Fibroblast of mammary gland (primary cell): ENCODE measurements around the gene LSM3.

Experiments
- DNase-seq: peaks from one replicate; pipeline ENCODE4 v3.0.0-alpha.2; 2010; ENCODE audit warnings: low read depth
- H3K4me3 ChIP-seq: 2 replicates; pipeline ENCODE4 v1.5.1; 2011; ENCODE audit warnings: low read depth, mild to moderate bottlenecking, low read length, moderate library complexity; ENCODE audit not compliant: control insufficient read depth
- CTCF ChIP-seq: conservative IDR thresholded peaks from 2 replicates; pipeline ENCODE4 v1.5.1; 2011; ENCODE audit warnings: low read depth, low read length, inconsistent platforms; ENCODE audit not compliant: control insufficient read depth, insufficient read depth

Gene LSM3

DNA sequence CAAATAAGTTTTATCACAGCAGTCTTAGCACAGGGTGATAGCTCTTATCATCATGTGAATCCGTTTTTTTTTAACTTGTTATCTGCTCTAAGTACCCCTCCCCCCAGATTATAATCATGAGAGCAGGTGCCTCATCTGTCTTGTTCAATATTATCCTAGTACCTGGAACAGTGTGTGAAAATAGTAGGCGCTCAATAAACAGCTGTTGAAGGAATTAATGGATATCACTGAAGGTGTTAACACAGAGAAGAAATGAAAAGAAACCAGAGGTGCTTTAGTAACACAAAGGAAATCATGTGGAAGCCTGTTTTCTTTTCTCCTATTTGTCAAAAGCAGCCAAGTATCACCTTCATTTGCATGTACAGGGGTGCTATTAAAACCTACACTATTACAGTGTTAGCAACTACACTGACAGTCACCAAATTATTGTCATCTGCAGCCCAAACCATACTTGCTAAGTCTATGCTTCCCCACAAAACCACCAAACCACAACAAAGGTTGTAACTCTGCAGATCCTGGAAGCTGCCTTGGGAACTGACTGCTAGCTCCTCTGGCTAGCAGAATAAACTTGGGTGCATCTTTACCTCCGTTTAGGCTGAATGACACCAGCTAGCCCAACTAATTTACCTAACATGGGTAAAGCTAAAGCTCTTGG lies 3.1 kb upstream of the LSM3 start:
- peak; percentile 29 for DNase-seq
- H3K4me3 ChIP-seq = no peak overlapping the region
- TF ChIP-seq CTCF = no peak

- H3K4me3 ChIP-seq = peak overlapping the region; percentile 89
- peak; percentile 42 for DNase-seq
- no peak for TF ChIP-seq CTCF
These were observed 904 bp upstream of the LSM3 start for GRCh38 chr3:14177580-14178246.

GRCh38 chr3:14179114-14179465 lies 473 bp downstream of the LSM3 start:
- no peak for TF ChIP-seq CTCF
- DNase-seq = no peak
- H3K4me3 ChIP-seq = peak overlapping the region; percentile 89

GRCh38 chr3:14179795-14180194 lies 1.2 kb downstream of the LSM3 start:
- no peak overlapping the region for H3K4me3 ChIP-seq
- TF ChIP-seq CTCF = no peak
- DNase-seq = no peak

DNA sequence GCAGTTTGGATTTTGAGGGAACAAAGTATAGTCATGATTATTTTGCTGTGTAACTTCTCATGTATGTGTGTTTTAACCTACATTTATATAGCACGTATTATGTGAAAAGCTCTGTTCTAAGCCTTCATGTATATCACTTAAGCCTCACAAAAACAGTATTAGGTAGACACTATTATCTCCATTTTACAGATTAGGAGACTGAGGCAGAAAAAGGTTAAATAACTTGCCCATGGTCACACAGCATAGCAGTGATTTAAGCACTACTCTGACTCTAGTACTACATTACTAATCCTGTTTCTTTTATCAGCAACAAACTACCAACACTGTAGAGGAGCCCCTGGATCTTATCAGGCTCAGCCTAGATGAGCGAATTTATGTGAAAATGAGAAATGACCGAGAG lies 2.6 kb downstream of the LSM3 start:
- TF ChIP-seq CTCF = no peak
- no peak overlapping the region for H3K4me3 ChIP-seq

DNA sequence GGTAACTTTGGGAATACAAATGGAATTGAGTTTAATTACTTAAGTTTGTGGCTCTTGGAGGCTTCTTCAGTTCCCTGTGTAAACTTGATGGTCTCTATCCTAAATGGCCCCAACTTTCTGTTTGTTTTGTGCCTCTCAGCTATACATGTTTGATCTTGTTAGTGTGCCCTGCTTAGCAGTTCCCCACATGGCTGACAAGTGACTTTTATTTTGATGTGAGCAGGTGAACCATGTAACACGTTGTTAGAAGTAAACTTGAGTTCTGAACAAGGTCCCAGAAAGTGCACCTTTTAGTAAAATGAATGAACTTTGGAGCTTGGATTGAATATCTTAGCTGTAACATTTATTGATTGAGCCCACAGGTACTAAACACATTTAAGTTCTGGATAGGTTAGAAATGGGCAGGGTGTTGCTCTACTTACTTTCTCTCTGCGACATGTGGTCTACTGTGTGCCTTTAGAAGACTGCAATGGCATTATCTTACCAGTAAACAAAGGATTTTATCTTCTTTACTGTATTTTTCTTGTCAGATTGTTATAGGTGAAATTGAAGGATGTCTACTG lies 4.5 kb downstream of the LSM3 start:
- DNase-seq = no peak
- TF ChIP-seq CTCF = no peak
- H3K4me3 ChIP-seq = no peak overlapping the region

More for the DNA sequence above, 2.6 kb downstream of the LSM3 start:
- no peak for DNase-seq
